ENCODE results near the gene AGRN. TPM values are rescaled to one million over a fixed set of nuclear protein-coding genes. Genes with fewer than 3 reads are reported as not detected.

Gene AGRN
- total RNA-seq, 8 experiments from 2014 or later: 27.0 to 120 (median 64.2) TPM

DNA sequence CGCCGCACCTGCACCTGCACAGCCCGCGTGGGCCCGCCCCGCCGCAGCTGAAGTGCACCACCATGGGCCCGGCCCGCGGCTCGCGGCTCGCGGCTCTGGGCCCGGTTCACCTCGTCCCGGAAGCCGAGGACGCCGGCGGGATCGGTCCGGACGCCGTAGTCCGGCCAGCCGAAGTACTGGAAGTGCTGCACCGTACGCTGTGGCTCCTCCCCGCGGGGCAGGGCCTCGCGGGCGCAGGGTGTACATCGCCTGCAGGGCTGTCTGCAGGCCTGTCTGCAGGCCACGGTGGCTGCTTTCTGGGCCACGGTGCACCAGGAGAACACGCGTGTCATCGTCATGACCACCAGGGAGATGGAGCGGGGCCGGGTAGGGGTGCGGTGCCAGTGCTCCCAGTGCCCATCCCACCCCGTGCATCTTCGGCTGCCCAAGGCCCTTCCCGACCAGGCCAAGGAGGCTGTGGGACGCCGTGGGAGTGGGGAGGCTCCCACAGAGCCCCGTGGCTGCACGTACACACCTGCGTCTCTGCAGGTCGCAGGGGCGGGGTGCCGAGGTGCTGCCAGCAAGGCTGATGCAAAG lies 47.5 kb downstream of the AGRN start:
- H3K4me1 ChIP-seq (replicated peaks in 1 of 2): peaks cover 24 to 54% of the 10 kb centered on the region in 2 donors
- WGBS, 10 experiments: 11 to 22% (median 19%) methylated on average over 12 to 18 of the region's 54 CpGs; no CpG with 5 or more reads in 7 of the 10 experiments
- no peak overlapping the region for H3K27ac ChIP-seq
- in situ Hi-C loops (cut with MboI; ENCODE audit: low pct_unique_long_range_greater_than_20kb in 2 of 9, low sequenced_read_pairs in 9 of 9, unreplicated experiment in 9 of 9): no loop called here
- peak in 1 of 8 experiments; percentile 4 for ATAC-seq (replicated peaks in 6 of 8)
- peak overlapping the region in 2 of 5 donors; percentile 1 to 51 for H3K4me3 ChIP-seq

GRCh38 chr1:1067860-1068516 lies 48.1 kb downstream of the AGRN start:
- Histone ChIP-seq H3K4me1 (replicated peaks in 1 of 2) (peaks cover 23 to 48% of the 10 kb centered on the region in 2 donors), H3K27ac (no peak overlapping the region), H3K4me3 (peak overlapping the region in 4 of 5 donors; percentile 39 to 75 (median 50))
- in situ Hi-C loops (cut with MboI; ENCODE audit: low pct_unique_long_range_greater_than_20kb in 2 of 9, low sequenced_read_pairs in 9 of 9, unreplicated experiment in 9 of 9): no loop called here
- no peak for ATAC-seq (replicated peaks in 6 of 8)
- WGBS, 10 experiments: 0 to 100% (median 14%) methylated on average over 1 to 20 of the region's 32 CpGs; no CpG with 5 or more reads in 5 of the 10 experiments

DNA sequence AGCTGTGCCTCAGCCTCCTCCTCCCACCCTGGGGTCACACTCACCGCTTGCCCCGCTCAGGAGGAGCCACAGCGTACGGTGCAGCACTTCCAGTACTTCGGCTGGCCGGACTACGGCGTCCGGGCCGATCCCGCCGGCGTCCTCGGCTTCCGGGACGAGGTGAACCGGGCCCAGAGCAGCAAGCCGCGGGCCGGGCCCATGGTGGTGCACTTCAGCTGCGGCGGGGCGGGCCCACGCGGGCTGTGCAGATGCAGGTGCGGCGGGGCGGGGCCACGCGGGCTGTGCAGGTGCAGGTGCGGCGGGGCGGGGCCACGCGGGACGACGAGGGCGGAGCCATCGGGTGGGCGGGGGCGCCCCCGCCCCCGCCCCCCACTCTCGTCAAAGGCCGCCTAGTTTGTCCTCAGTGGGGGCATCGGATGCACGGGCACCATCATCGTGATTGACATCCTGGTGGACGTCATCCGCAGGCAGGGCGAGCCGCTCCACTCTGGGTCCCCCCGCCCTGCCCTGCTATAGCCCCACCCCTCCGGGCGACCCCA lies 48.7 kb downstream of the AGRN start:
- no CpG with 5 or more reads among the region's 55 CpGs for WGBS, 10 experiments
- peak overlapping the region; percentile 39 to 75 (median 49) for H3K4me3 ChIP-seq
- ATAC-seq (replicated peaks in 6 of 8): peak in 7 of 8 experiments; percentile 3 to 20 (median 13)
- H3K4me1 ChIP-seq (replicated peaks in 1 of 2): peaks cover 23 to 42% of the 10 kb centered on the region in 2 donors
- in situ Hi-C loops (cut with MboI; ENCODE audit: low pct_unique_long_range_greater_than_20kb in 2 of 9, low sequenced_read_pairs in 9 of 9, unreplicated experiment in 9 of 9): no loop called here
- no peak overlapping the region for H3K27ac ChIP-seq

DNA sequence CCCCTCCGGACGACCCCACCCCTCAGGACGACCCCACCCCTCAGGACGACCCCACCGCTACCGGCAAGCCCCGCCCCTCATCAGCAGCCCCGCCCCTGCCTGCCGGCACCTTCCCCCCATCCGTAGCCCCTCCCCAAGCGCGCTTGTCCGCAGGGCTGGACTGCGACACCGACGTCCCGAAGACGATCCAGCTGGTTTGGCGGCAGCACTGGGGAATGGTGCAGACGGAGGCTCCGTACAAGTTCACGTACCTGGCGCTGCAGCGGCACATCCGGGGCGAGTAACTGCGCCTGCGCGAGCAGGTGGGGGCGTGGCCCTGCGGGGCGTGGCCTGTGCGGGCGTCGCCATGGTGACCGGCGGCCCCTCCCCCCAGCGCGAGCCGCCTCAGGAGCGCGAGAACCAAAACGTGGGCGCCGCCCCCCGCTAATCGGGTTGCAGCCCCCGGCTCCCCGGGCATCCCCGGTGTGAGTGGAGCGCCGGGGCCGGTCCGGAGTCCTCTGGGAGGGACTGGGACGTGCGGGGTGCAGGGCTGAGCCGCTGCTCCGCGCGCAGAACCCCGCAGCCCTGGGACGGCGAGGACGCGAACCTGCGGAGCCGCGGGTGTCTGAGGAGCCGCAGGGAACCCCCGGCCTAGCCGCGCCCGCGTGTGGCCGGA lies 49.3 kb downstream of the AGRN start:
- Histone ChIP-seq H3K4me3 (peak overlapping the region; percentile 39 to 75 (median 49)), H3K27ac (peak overlapping the region in 1 of 2 donors; percentile 0), H3K4me1 (replicated peaks in 1 of 2) (peaks cover 20 to 36% of the 10 kb centered on the region in 2 donors)
- peak in 7 of 8 experiments; percentile 11 to 61 (median 53) for ATAC-seq (replicated peaks in 6 of 8)
- WGBS, 10 experiments: 1 to 32% (median 4%) methylated on average over 5 to 18 of the region's 75 CpGs; no CpG with 5 or more reads in 7 of the 10 experiments
- in situ Hi-C loops (cut with MboI; ENCODE audit: low pct_unique_long_range_greater_than_20kb in 2 of 9, low sequenced_read_pairs in 9 of 9, unreplicated experiment in 9 of 9): no loop called here

GRCh38 chr1:1069711-1070676 lies 50.1 kb downstream of the AGRN start:
- H3K4me3 ChIP-seq: peak overlapping the region; percentile 39 to 75 (median 49)
- in situ Hi-C loops (cut with MboI; ENCODE audit: low pct_unique_long_range_greater_than_20kb in 2 of 9, low sequenced_read_pairs in 9 of 9, unreplicated experiment in 9 of 9): no loop called here
- H3K4me1 ChIP-seq (replicated peaks in 1 of 2): peaks cover 16 to 32% of the 10 kb centered on the region in 2 donors
- H3K27ac ChIP-seq: peak overlapping the region in 1 of 2 donors; percentile 43
- WGBS, 10 experiments: 33 to 100% (median 36%) methylated on average over 1 to 14 of the region's 40 CpGs; no CpG with 5 or more reads in 6 of the 10 experiments
- ATAC-seq (replicated peaks in 6 of 8): peak in 7 of 8 experiments; percentile 6 to 78 (median 69)

DNA sequence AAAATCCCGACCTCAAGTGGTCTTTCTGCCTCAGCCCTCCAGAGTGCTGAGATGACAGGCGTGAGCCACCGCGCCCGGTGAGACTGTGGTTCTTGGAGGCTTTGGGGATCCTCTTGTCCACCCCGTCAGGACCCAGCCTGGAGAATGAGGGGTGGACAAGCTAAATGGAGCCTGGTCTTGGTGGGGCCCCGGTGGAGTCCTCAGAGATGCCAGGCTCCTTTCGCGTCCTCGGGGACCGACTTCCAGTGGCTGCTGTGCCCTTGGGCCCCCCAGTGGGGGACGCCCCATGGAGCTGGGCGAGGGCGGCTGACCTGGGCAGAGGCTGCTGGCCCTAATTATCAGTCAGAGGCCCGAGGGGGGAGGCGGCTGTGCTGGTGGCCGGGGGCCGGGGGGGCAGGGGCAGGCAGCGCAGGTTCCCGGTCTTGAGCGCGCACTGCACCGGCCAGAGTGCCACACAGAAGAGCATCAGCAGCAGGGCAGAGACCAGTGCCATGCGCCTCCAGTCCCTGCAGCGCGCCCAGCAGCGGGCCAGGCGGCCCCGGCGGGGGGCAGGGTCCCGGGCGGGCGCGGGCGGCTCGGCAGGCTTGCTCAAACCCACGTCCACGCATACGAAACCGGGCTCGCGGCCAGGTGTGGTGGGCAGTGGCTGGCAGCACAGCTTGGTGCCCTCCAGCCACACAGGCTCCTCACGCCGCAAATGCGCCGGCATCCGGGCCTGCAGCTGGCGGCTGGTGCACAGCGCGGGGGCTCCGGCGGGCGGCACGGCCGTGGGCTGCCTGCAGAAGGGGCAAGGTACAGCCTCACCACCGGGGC lies 51.8 kb downstream of the AGRN start:
- ATAC-seq (replicated peaks in 6 of 8): no peak
- H3K27ac ChIP-seq: no peak overlapping the region
- in situ Hi-C loops (cut with MboI; ENCODE audit: low pct_unique_long_range_greater_than_20kb in 2 of 9, low sequenced_read_pairs in 9 of 9, unreplicated experiment in 9 of 9): no loop called here
- WGBS, 10 experiments: 74 to 76% methylated on average over 4 to 7 of the region's 56 CpGs; no CpG with 5 or more reads in 8 of the 10 experiments
- peaks cover 16 to 28% of the 10 kb centered on the region in 2 donors for H3K4me1 ChIP-seq (replicated peaks in 1 of 2)
- no peak overlapping the region for H3K4me3 ChIP-seq

DNA sequence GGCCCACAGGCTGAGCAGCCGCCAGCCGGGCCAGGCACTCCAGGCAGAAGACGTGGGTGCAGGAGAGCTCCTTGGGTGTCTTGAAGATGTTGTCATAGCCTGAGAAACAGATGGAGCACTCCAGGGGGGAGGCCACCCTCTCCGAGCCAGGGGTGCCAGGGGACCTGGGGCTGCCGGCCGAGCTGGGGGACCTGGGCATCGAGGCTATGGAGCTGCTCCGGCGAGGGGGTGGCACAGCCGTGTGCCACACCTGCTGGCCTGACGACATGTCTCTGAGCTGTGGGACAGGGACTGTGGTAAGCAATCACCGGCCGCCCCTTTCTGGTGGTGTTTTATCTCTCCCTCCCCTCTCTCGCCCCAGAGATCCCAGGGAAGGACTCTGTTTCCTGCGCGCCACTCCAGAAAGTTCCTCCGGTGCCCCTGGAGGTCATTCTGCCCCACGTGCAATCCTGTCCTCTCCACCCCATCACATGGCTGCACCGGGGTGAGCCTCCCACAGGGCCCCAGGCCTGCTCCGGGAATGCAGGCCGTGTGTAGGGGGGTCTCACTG lies 52.5 kb downstream of the AGRN start:
- H3K27ac ChIP-seq: no peak overlapping the region
- WGBS, 10 experiments: 0 to 60% (median 41%) methylated on average over 1 to 6 of the region's 21 CpGs; no CpG with 5 or more reads in 6 of the 10 experiments
- no peak overlapping the region for H3K4me3 ChIP-seq
- in situ Hi-C loops (cut with MboI; ENCODE audit: low pct_unique_long_range_greater_than_20kb in 2 of 9, low sequenced_read_pairs in 9 of 9, unreplicated experiment in 9 of 9): no loop called here
- ATAC-seq (replicated peaks in 6 of 8): no peak
- peaks cover 16 to 28% of the 10 kb centered on the region in 2 donors for H3K4me1 ChIP-seq (replicated peaks in 1 of 2)

DNA sequence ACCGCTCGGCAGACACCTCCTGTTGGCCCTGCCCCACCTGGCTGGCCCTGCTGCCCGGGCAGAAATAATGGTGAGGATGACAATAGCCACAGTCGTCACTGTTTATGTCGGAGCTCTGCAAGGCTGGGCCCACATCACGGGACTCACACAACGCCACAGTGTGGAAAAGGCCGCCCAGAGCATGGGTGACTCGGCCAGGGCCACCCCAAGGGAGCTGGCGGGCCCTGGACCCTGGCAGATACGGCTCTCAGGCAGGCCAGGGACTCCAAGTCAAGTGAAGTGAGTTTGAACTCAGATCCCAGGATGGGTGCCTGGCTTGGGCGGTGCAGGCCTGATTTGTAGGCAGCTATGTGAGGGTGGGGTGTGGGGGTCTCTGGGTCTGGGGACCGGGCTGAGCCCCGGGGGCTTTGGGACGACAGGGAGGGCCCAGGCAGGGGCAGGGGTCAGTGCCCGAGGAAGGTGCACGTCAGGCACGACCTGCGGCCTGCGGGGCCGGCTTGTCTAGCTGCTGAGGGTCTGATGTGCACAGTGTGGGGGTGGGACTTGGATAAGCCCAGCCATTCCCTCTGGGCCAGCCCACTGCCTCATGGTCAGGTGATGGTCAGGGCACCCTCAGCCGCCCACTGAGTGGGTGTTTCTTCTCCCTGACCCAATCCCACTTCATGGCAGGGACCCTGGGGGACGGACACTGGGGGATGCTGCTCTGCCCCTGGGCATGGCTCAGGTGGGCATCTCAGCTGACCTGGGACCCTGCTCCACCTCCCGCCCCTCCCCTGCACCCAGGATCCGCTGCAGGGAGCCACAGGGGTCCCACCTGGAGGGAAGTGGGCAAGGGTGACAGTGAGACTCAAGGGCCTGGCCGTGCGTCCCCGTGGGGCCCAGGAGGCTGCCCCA lies 53.2 kb downstream of the AGRN start:
- WGBS, 10 experiments: 24 to 90% (median 60%) methylated on average over 2 to 7 of the region's 28 CpGs; no CpG with 5 or more reads in 5 of the 10 experiments
- peaks cover 10 to 21% of the 10 kb centered on the region in 2 donors for H3K4me1 ChIP-seq (replicated peaks in 1 of 2)
- no peak overlapping the region for H3K4me3 ChIP-seq
- no peak for ATAC-seq (replicated peaks in 6 of 8)
- no peak overlapping the region for H3K27ac ChIP-seq
- in situ Hi-C loops (cut with MboI; ENCODE audit: low pct_unique_long_range_greater_than_20kb in 2 of 9, low sequenced_read_pairs in 9 of 9, unreplicated experiment in 9 of 9): no loop called here

- Histone ChIP-seq H3K27ac (no peak within 1 kb of the TSS), H3K4me1 (replicated peaks in 1 of 2) (peaks cover 5 to 16% of the 10 kb centered on the region in 2 donors), H3K4me3 (no peak within 1 kb of the TSS)
- in situ Hi-C loops (cut with MboI; ENCODE audit: low pct_unique_long_range_greater_than_20kb in 2 of 9, low sequenced_read_pairs in 9 of 9, unreplicated experiment in 9 of 9): no loop called here
- peak in 3 of 8 experiments; percentile 28 to 75 (median 52) for ATAC-seq (replicated peaks in 6 of 8)
- WGBS, 10 experiments: 10 to 90% (median 64%) methylated on average over 2 to 6 of the region's 35 CpGs; no CpG with 5 or more reads in 5 of the 10 experiments
These were observed 54.0 kb downstream of the AGRN start, which contains the start of gene RNF223 for GRCh38 chr1:1073743-1074587. Gene RNF223, minus strand, starts transcription at chr1:1074306. Its CDS starts 1,740 bp downstream, at chr1:1072566.

GRCh38 chr1:1074631-1075147 lies 54.8 kb downstream of the AGRN start:
- in situ Hi-C loops (cut with MboI; ENCODE audit: low pct_unique_long_range_greater_than_20kb in 2 of 9, low sequenced_read_pairs in 9 of 9, unreplicated experiment in 9 of 9): no loop called here
- Histone ChIP-seq H3K27ac (no peak overlapping the region), H3K4me3 (no peak overlapping the region), H3K4me1 (replicated peaks in 1 of 2) (peaks cover 9 to 17% of the 10 kb centered on the region in 2 donors)
- peak in 1 of 8 experiments; percentile 7 for ATAC-seq (replicated peaks in 6 of 8)
- WGBS, 10 experiments: 50 to 95% (median 64%) methylated on average over 3 to 9 of the region's 14 CpGs; no CpG with 5 or more reads in 6 of the 10 experiments
